Astrocyte (in vitro differentiated cells and primary cell): Measurements from ENCODE around the gene SMIM27.

Experiments
- CTCF ChIP-seq: IDR thresholded peaks from 2 replicates; pipeline ENCODE4 v1.5.1; 2011; ENCODE audit warnings: low read depth, mild to moderate bottlenecking, inconsistent platforms, low read length, moderate library complexity; ENCODE audit not compliant: insufficient read depth
- EZH2 ChIP-seq: IDR thresholded peaks from 2 replicates; pipeline ENCODE4 v1.6.1; 2012; ENCODE audit warnings: mild to moderate bottlenecking, low read length, inconsistent platforms; ENCODE audit not compliant: insufficient read depth

GRCh38 chr9:32574858-32575257, 22.7 kb downstream of the SMIM27 start:
- TF ChIP-seq CTCF (no peak), EZH2 (no peak)
